ENCODE data around the gene LXN.
"Not testable (repeated sequence)": the region's sequence is repeated elsewhere in the genome, so short reads cannot be mapped to it uniquely, and the experiment has no call there.

LXN gene

DNA sequence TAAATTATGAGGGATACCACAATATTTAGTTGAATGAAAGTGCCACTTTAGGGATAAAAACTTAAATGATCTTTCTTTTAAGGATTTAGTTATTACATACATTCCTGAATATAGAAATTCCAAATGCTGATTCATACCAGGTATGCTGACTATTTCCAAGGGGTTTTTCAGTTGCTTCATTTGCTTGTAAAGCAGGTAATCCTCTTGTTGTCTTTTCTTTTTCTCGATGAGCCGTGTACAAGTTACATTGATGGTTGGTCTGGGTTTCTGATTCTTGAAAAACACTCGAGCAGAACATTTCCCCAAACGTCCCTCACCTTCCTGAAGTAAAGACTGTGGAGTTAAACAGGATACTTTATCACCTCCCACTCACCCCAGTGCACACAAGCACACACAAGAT lies 38.2 kb upstream of the LXN start:
- Histone ChIP-seq H3K9me3 (ENCODE audit: insufficient read depth, low read length) (no peaks in the 10 kb centered on the region), H3K4me3 (ENCODE audit: insufficient read length, low read depth) (no peak overlapping the region), H3K27me3 (ENCODE audit: insufficient read depth, insufficient read length) (no peaks in the 10 kb centered on the region), H3K36me3 (ENCODE audit: insufficient read depth, insufficient read length, low read length) (peaks cover 20% of the 10 kb centered on the region), H3K9ac (ENCODE audit: insufficient read length, low read depth) (no peak overlapping the region), H3K4me1 (ENCODE audit: insufficient read depth, insufficient read length) (peaks cover 3% of the 10 kb centered on the region)
- no peak for DNase-seq (ENCODE audit: low read depth, low spot score)
- TF ChIP-seq SUZ12 (IDR thresholded peaks at IDR 0.05; ENCODE audit: extremely low read depth, insufficient read depth, insufficient read length) (no peak), YY1 (IDR thresholded peaks at IDR 0.05; ENCODE audit: insufficient read depth, insufficient read length) (no peak)

DNA sequence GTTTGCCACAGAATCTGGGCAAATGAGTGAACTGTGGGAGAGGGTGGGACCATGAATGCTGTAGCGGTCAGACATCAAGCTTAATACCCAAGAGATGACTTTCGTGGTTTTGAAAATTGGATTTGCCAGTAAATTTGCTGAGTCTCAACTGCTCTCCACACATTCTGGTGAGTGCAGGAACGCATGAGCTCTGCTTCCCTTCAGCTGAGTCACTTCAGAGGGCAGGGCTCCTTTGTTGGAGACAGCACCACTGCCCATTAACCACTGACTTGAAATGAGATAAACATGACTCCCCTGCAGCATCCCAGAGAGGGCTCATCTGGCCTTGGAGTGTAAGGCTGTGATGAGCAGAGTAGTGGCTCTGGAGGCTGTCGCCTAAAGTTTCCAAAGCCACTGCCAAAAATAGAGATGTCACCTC lies 37.2 kb upstream of the LXN start:
- DNase-seq (ENCODE audit: low read depth, low spot score), result no peak
- Histone ChIP-seq H3K4me3 (ENCODE audit: insufficient read length, low read depth) (no peak overlapping the region), H3K9ac (ENCODE audit: insufficient read length, low read depth) (no peak overlapping the region), H3K9me3 (ENCODE audit: insufficient read depth, low read length) (no peaks in the 10 kb centered on the region), H3K4me1 (ENCODE audit: insufficient read depth, insufficient read length) (peaks cover 3% of the 10 kb centered on the region), H3K36me3 (ENCODE audit: insufficient read depth, insufficient read length, low read length) (peaks cover 25% of the 10 kb centered on the region), H3K27me3 (ENCODE audit: insufficient read depth, insufficient read length) (no peaks in the 10 kb centered on the region)
- TF ChIP-seq SUZ12 (IDR thresholded peaks at IDR 0.05; ENCODE audit: extremely low read depth, insufficient read depth, insufficient read length) (no peak), YY1 (IDR thresholded peaks at IDR 0.05; ENCODE audit: insufficient read depth, insufficient read length) (no peak), ZNF274 (IDR thresholded peaks at IDR 0.05; ENCODE audit: low read depth, low read length) (no peak)

DNA sequence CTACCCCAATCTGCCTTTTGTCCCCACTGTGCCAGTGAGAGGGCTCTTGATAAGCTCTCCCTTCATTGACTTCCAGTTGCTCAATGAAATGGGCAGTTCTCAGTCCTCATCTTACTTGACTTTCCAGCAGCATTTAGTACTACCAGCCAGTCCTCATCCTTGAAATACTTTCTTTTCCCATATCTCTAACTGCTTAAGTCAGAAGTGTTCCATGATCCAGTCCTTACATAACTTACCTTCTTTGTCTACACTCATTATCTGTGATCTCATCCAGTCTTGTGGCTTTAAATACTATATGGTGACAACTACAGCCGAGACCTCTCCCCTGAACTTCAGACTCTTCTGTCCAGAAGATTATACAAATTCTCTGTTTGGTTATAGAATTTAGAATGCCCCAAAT lies 31.1 kb upstream of the LXN start:
- Histone ChIP-seq H3K9me3 (ENCODE audit: insufficient read depth, low read length) (no peaks in the 10 kb centered on the region), H3K4me3 (ENCODE audit: insufficient read length, low read depth) (no peak overlapping the region), H3K4me1 (ENCODE audit: insufficient read depth, insufficient read length) (no peaks in the 10 kb centered on the region), H3K27me3 (ENCODE audit: insufficient read depth, insufficient read length) (no peaks in the 10 kb centered on the region), H3K9ac (ENCODE audit: insufficient read length, low read depth) (no peak overlapping the region), H3K36me3 (ENCODE audit: insufficient read depth, insufficient read length, low read length) (peaks cover 14% of the 10 kb centered on the region)
- TF ChIP-seq ZNF274 (IDR thresholded peaks at IDR 0.05; ENCODE audit: low read depth, low read length) (no peak), YY1 (IDR thresholded peaks at IDR 0.05; ENCODE audit: insufficient read depth, insufficient read length) (no peak), SUZ12 (IDR thresholded peaks at IDR 0.05; ENCODE audit: extremely low read depth, insufficient read depth, insufficient read length) (no peak)
- no peak for DNase-seq (ENCODE audit: low read depth, low spot score)

DNA sequence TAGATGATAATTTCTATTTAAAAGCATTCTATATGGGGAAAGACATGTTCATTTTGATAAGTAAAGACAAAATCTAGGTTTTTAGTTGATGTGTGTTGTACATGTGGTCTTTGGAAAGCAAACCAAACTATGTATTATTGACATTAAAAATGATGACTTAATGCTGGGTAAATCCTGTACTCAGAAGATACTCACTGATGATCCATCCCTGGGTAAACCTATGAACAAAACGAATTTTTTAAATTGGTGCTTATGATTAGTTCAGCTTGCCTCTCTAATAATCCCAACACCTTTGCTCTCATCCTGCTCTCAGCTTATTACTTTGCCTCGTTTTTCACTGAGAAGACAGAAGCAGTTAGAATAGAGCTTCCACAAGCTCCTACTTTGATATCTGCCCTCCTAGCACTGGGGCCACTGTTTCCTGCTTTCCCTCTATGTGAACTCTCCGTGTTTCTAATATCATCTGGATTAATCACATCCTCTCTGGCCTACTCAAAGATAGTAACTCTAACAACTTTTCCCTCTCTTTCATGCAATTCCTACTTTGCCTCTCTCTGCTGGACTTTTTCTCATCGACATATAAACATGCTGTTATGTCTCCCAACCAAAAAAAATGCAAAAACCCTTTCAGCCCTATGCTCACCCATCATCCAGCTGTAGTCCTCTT lies 30.5 kb upstream of the LXN start:
- H3K4me1 ChIP-seq (ENCODE audit: insufficient read depth, insufficient read length), result no peaks in the 10 kb centered on the region
- no peak overlapping the region for H3K9ac ChIP-seq (ENCODE audit: insufficient read length, low read depth)
- DNase-seq (ENCODE audit: low read depth, low spot score), result no peak
- TF ChIP-seq YY1 (IDR thresholded peaks at IDR 0.05; ENCODE audit: insufficient read depth, insufficient read length) (no peak), SUZ12 (IDR thresholded peaks at IDR 0.05; ENCODE audit: extremely low read depth, insufficient read depth, insufficient read length) (no peak), ZNF274 (IDR thresholded peaks at IDR 0.05; ENCODE audit: low read depth, low read length) (no peak)
- no peaks in the 10 kb centered on the region for H3K27me3 ChIP-seq (ENCODE audit: insufficient read depth, insufficient read length)
- H3K36me3 ChIP-seq (ENCODE audit: insufficient read depth, insufficient read length, low read length), result peaks cover 14% of the 10 kb centered on the region
- H3K9me3 ChIP-seq (ENCODE audit: insufficient read depth, low read length), result no peaks in the 10 kb centered on the region
- H3K4me3 ChIP-seq (ENCODE audit: insufficient read length, low read depth), result no peak overlapping the region

DNA sequence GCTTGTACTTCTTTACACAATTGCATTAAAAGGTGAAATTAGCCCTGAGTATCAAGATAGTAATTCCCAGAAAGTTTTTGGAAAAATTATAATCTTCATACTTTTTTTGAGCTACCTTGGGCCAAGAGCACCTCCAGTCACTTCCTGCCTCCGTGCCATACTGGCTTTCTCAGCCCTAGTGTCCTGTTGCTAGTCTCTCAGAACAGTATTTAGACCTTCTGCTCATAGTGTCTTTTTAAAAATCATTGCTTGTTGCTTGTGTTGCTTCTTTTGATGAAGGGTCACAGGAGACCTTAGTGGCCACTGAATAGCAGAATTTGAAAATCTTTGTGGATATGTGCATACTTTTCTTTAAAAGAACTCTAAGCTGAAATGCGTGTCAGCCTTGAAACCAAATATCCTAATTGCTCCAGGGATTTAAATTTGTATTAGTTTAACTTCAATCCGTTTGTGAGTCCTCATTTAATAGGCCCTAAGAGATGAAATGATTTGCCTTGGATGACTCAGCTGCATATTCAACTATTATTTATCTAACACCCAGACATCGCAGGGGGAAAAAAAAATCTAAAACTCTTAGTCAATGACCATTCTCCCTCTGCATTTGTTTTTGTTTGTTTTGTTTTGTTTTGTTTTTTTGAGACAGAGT lies 29.1 kb upstream of the LXN start:
- Histone ChIP-seq H3K27me3 (ENCODE audit: insufficient read depth, insufficient read length) (no peaks in the 10 kb centered on the region), H3K36me3 (ENCODE audit: insufficient read depth, insufficient read length, low read length) (peaks cover 14% of the 10 kb centered on the region), H3K9me3 (ENCODE audit: insufficient read depth, low read length) (no peaks in the 10 kb centered on the region), H3K4me1 (ENCODE audit: insufficient read depth, insufficient read length) (no peaks in the 10 kb centered on the region), H3K4me3 (ENCODE audit: insufficient read length, low read depth) (no peak overlapping the region), H3K9ac (ENCODE audit: insufficient read length, low read depth) (no peak overlapping the region)
- no peak for TF ChIP-seq YY1 (IDR thresholded peaks at IDR 0.05; ENCODE audit: insufficient read depth, insufficient read length)
- no peak for TF ChIP-seq SUZ12 (IDR thresholded peaks at IDR 0.05; ENCODE audit: extremely low read depth, insufficient read depth, insufficient read length)
- TF ChIP-seq ZNF274 (IDR thresholded peaks at IDR 0.05; ENCODE audit: low read depth, low read length), result no peak
- no peak for DNase-seq (ENCODE audit: low read depth, low spot score)

DNA sequence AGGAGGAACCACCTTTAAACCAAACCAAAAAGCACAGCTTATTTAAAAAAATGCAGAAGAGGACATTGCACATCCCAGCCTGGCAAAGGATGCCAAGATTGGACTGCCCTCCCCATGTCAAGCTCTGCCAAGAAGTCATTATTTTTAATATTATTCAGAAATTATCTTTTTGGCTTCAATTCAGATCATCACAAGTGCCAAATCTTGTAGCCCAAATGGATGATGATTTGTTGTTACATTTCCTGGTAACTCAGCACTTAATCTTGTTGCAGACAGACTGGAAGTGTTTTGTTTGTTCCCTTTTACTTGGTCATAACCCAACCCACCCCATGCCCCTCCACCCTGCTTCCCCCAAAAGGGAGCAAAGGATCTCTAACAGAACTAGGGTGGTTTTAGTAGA lies 28.1 kb upstream of the LXN start:
- Histone ChIP-seq H3K4me3 (ENCODE audit: insufficient read length, low read depth) (no peak overlapping the region), H3K9ac (ENCODE audit: insufficient read length, low read depth) (no peak overlapping the region), H3K27me3 (ENCODE audit: insufficient read depth, insufficient read length) (no peaks in the 10 kb centered on the region), H3K9me3 (ENCODE audit: insufficient read depth, low read length) (no peaks in the 10 kb centered on the region), H3K36me3 (ENCODE audit: insufficient read depth, insufficient read length, low read length) (peaks cover 15% of the 10 kb centered on the region), H3K4me1 (ENCODE audit: insufficient read depth, insufficient read length) (no peaks in the 10 kb centered on the region)
- DNase-seq (ENCODE audit: low read depth, low spot score), result no peak
- TF ChIP-seq ZNF274 (IDR thresholded peaks at IDR 0.05; ENCODE audit: low read depth, low read length) (no peak), SUZ12 (IDR thresholded peaks at IDR 0.05; ENCODE audit: extremely low read depth, insufficient read depth, insufficient read length) (no peak), YY1 (IDR thresholded peaks at IDR 0.05; ENCODE audit: insufficient read depth, insufficient read length) (no peak)

DNA sequence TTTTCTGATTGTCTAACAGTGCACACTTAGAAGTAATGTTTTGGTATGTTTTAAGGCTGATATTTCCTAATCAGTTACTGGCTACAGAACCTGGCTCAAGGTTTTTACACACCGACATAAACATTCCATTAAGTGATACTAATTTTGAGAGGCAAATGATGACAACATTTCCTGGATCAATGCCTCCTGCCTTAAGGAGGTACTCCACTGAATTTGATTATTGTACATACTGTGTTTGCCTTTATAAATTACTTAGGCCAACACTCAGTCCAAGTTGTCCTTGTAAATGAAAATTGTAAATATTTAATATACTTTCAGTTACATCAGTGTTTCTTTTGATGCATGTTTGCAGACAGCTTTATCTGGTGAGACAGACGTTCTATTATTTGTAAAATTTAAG lies 24.2 kb upstream of the LXN start:
- no peaks in the 10 kb centered on the region for H3K27me3 ChIP-seq (ENCODE audit: insufficient read depth, insufficient read length)
- no peaks in the 10 kb centered on the region for H3K4me1 ChIP-seq (ENCODE audit: insufficient read depth, insufficient read length)
- H3K4me3 ChIP-seq (ENCODE audit: insufficient read length, low read depth), result no peak overlapping the region
- H3K9me3 ChIP-seq (ENCODE audit: insufficient read depth, low read length), result no peaks in the 10 kb centered on the region
- no peak for DNase-seq (ENCODE audit: low read depth, low spot score)
- TF ChIP-seq YY1 (IDR thresholded peaks at IDR 0.05; ENCODE audit: insufficient read depth, insufficient read length) (no peak), SUZ12 (IDR thresholded peaks at IDR 0.05; ENCODE audit: extremely low read depth, insufficient read depth, insufficient read length) (no peak), ZNF274 (IDR thresholded peaks at IDR 0.05; ENCODE audit: low read depth, low read length) (no peak)
- H3K9ac ChIP-seq (ENCODE audit: insufficient read length, low read depth), result no peak overlapping the region
- H3K36me3 ChIP-seq (ENCODE audit: insufficient read depth, insufficient read length, low read length), result peaks cover 40% of the 10 kb centered on the region

DNA sequence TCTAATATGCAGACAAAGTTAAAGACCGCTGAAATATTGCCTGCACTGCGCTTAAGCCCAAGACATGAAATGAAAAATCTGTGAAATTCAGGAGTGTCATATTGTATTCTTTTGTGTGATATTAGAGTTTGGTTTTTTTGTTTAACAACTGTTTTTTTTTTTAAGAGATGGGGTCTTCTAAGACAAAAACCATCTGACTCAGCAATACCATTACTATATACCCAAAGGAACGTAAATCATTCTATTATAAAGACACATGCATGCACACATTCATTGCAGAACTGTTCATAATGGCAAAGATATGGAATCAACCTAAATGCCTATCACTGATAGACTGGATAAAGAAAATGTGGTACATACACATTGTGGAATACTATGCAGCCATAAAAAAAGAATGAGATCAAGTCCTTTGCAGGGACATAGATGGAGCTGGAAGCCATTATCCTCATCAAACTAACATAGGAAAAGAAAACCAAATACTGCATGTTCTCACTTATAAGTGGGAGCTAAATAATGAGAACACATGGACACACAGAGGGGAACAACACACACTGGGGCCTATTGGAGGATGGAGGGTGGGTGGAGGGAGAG lies 21.5 kb upstream of the LXN start:
- not testable (repeated sequence) for H3K27me3 ChIP-seq (ENCODE audit: insufficient read depth, insufficient read length); H3K4me1 ChIP-seq (ENCODE audit: insufficient read depth, insufficient read length); DNase-seq (ENCODE audit: low read depth, low spot score); H3K4me3 ChIP-seq (ENCODE audit: insufficient read length, low read depth); H3K9me3 ChIP-seq (ENCODE audit: insufficient read depth, low read length); H3K9ac ChIP-seq (ENCODE audit: insufficient read length, low read depth)
- peaks cover 60% of the 10 kb centered on the region for H3K36me3 ChIP-seq (ENCODE audit: insufficient read depth, insufficient read length, low read length)

Measured in NT2/D1 (cell line).